ENCODE data around the gene PDCD6IP.
"Not testable (repeated sequence)": the region's sequence is repeated elsewhere in the genome, so short reads cannot be mapped to it uniquely, and the experiment has no call there.

PDCD6IP gene

DNA sequence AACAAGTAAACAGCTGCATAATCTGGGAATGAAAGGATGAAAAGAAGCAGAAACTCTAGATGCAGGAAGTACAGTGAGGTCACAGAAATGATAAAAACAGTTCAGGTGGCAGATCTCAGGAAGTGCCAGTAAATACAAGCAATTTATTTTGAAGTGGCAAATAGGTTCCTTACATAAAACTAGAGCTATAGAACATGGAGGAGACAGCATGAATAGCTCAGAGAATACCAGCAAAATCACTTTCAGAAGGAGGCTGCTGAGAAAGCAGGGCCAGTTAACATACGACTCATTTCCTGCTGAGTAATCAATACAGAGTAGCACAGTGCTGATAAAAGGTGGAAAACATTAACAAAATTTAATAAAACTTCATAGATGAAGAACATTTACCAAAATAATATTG lies 57.0 kb downstream of the PDCD6IP start:
- DNase-seq = not testable (repeated sequence)

DNA sequence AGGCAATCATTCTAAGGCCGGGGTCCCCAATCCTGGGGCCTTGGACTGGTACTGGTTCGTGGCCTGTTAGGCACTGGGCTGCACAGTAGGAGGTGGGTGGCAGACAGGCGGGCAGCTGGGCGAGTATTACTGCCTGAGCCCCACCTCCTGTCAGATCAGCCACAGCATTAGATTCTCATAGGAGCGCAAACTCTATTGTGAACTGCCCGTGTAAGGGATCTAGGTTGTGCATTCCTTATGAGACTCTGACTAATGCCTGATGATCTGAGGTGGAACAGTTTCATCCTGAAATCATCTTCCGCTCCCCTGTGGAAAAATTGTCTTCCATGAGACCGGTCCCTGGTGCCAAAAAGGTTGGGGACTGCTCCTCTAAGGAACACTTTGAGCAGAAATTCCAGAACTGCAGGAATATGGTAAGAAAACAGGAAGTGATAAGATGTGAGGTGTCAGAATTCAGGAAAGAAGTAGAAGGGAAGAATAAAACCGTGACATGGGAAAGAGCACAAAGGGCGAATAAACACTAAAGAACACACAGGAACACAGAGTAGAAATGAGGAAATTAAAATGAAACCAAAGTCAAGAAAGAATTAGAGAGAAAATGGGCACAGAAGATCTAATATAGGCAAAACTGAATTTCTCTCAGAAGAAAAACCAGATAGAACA lies 57.6 kb downstream of the PDCD6IP start:
- no peak for DNase-seq

DNA sequence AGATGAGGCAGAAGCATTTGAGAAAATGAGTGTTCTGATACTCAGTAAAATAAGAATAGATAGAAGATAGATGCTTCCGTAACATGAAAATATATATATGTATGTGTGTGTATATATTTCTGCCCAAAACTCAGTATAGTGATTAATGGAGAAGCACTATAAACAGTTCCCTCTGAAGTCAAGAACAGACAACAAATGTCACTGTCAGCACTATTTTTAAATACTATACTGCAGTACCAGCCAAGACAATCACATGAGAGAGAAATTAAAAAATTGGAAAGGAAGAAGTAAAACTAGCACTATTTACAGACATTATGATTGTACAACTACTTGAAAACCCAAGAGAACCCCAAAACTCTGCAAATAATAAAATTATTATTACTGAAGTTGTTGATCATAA lies 59.3 kb downstream of the PDCD6IP start:
- DNase-seq = not testable (repeated sequence)

DNA sequence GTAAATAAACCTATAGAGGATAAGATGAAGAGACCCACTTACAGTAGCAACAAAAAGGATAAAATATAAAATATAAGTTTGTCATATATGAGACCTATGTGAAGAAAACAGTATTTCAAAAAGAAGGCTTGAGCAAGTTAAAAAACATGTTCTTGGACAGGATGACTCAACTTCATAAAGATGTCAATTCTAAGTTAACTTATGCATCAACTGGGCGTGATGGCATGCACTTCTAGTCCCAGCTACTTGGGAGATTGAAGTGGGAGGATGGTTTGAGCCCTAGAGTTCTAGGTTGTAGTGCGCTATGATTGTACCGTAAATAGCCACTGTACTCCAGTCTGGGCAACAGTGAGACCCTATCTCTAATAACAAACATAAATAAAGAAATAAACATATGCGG lies 59.7 kb downstream of the PDCD6IP start:
- no peak for DNase-seq

DNA sequence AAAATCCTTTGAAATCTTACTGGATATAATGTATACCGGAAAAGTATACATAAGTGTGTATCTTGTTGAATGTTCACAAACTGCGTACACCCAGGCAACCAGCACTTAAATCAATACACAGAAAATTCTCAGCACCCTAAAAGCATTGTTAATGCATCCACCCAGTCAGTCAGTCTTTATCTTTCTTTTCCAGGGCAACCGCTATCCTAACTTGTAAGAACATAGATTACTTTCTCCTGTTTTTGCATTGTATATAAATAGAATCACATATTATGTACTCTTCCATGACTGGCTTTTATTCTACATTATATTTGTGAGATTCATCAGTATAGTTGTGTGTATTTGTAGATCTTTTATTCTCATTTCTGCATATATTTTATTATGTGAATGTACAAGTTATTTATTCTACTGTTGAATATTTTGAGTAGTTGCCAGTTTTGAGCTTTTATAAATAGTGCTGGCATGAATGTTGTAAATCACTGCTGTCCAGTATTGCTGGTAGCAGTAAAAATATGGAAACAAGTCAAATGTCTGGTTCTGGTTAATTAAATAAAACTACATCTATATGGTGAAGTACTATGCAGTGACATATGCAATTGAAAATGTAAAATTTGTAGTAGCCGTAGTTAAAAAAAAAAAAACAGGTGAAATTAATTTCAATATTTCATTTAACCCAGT lies 62.1 kb downstream of the PDCD6IP start:
- DNase-seq = no peak

DNA sequence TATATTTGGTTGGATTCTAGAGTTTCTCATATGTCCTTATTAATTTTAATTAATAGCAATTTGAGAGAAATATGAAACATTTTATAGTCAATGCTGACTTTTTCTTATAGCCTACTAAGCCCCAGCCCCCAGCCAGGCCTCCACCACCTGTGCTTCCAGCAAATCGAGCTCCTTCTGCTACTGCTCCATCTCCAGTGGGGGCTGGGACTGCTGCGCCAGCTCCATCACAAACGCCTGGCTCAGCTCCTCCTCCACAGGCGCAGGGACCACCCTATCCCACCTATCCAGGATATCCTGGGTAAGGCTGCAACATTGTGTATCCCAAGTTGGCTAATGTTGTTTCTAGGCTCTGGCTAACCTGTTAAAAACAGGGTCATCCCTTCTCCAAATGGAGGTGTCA lies 66.7 kb downstream of the PDCD6IP start:
- no peak for DNase-seq

DNA sequence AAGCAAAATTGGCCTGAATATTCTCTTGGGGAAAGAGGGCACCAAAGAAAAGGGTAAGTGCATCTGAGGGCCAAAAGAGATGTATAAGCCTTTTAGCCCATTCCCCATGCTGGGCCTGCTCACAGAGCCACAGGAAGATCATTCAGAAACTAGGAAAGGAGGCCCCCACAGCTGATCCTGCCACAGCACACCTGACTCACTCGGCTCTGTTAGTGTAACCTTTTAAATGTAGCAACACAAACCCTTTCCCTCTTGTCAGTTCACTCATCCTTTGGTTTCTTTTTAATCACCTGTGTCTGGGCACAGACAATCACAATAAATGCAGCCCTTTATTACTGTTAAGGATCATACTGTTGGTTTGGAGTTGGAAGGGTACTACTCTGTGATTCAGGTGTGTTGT lies 69.9 kb downstream of the PDCD6IP start:
- no peak for DNase-seq

DNA sequence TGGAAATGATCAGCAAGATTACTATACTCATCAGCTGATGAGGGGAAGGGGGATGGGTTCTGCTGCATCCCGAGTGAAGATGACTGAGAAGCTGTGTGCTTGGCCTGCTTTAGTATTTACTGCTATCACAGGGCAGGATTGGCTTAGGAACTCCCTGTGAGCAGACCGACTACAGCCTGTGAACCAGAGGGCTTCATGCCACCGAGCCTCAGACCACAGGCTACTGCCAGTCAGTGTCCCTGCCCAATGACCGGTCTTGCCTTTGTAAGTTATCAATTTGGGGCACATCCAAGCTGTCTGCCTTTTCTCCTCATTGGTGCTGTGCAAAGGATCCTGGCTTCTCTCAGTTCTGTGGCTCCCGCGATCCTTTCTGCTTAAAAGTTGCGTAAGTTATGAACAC lies 71.5 kb downstream of the PDCD6IP start:
- DNase-seq = no peak

DNA sequence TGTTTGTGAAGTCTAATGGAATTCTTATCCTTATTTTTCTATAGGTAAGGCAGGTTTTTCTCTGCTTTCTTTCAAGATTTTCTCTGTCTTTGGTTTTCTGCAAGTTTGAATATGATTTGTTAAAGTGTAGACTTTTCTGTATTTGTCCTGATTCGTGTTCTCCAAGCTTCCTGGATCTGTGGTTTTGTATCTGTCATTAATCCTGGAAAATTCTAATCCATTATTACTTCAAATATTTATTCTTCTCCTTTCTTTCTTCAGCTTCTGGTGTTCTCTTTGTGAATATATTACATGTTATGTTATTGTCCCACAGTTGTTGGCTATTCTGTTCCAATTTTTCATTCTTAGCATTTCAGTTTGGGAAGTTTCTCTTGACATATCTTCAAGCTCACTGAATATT lies 76.4 kb downstream of the PDCD6IP start:
- no peak for DNase-seq

DNA sequence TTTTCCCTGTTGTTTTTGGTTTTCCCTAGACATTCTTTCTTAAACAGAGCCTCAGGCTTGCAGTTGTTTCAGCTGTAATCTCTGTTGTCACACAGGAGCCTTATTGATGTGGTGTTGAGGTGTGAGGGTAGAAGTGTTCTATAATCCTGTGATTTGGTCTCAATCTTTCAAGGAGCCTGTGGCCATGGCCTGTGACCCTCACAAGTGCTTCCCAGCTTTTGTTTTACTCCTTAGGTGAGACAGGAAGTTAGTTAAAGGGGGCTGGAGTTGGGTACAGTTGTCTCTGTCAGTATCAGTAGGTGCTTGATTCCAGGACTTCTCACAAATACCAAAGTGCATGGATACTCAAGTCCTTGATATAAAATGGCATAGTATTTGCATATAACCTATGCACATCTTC lies 77.2 kb downstream of the PDCD6IP start:
- no peak for DNase-seq

DNA sequence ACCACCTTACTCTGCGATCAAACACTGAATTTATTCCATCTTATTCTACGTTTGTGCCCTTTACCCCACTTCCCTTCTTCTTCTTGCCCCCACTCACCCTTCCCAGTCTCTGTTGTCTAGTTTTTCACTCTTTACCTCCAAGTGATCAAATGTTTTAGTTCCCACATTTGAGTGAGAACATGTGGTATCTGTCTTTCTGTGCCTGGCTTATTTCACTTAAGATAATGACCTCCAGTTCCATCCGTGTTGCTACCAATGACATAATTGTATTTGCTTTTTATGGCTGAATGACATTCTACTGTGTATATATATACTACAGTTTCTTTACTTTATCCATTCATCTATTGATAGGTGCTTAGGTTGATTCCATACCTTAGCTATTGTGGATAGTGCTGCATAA lies 78.8 kb downstream of the PDCD6IP start:
- no peak for DNase-seq

DNA sequence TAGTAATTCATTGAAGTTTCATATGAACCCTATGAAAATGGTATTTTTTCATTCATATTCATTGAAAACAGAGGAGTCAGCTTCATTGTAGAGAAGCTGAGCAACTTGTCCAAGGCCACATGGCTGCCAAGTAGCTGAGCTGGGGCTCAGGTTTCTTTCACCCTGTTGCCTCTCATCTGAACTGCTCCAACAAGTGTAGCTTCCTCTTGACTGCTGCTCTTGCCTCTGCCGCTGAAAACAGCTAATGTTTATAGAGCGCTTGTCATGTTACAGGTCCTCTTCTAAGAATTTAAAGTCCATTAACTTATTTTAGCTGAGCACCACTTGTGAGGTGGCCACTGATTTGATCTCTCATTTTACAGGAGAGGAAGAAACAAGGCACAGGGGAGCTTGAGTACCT lies 81.1 kb downstream of the PDCD6IP start:
- no peak for DNase-seq

DNA sequence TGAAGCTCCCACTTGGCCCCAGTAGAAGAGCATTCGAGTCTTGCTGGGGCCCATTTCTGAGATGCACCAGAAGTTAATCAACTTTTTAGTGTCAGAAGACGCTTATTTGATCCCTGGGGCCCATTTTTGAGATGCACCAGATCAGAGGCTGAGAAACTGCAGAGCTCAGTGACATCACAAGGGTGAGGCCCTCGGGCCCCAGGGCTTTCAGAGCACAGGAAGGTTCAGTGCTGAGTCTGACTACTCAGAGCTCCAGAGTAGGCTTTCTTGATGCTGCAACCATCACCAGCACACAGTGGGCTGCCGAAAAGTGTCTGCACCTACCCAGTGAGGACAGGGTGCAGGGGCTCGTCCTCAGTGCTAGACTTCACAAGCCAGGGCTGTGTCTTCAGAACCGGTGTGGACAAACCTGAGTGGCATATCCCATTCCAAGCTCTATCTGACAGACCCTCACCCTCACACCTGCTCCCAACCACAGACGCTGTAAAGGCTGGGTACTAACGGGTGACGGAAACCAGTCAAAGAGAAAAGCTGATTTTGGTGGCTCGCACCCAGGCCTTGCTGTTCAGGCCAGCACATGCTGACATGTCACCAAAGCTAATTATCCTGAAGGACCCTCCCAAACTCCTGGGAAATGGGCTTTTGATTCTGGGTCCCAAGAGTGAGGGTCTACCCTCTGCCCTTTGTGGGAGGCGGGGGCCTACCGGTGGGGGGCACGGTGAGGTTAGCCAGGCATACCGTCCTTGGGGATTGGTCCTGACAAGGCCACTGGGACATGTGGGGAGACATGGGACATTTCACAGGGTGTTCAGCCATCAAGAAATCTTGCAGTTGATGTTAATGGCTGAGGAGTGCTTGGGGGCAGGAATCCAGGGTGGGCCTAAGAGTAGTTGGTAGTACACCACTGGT lies 83.0 kb downstream of the PDCD6IP start:
- no peak for DNase-seq

DNA sequence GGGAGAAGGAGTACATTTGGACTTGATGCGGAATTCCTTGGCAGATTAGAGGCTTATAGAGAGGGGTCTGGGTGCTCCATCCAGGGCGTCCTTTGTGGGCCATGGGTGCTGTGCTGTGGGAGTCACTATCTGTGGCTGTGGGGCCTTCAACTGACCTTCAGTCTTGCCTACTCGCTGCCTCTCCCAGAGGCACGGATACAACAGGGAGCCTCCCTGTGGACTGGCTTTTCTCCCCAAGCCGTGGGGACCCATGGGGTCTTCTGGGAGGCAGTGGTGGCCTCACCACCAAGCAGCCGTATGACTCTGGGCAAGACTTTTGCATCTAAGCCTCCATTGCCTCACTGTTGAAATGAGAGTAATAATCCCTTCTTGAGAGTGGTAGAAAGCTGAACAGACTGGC lies 83.9 kb downstream of the PDCD6IP start:
- no peak for DNase-seq

DNA sequence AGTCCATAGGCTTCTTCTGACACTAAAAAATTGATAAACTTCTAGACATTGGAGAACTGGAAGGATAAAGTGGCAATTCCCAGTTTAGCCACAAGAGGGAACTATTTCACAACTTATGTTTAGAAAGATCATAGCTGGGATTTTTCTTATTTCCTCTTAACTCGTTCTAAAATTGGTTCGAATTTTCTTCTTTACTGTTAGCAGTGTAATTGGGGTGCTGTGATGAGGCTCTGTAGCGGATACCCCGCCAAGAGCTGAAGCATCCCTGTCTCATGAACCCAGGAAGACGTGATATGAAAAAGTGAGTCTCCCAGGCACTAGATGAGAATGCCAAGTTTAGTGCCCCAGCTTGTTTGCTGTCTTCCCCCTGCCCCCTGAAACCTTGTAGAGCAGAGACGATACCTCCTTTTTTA lies 85.1 kb downstream of the PDCD6IP start:
- no peak for DNase-seq

DNA sequence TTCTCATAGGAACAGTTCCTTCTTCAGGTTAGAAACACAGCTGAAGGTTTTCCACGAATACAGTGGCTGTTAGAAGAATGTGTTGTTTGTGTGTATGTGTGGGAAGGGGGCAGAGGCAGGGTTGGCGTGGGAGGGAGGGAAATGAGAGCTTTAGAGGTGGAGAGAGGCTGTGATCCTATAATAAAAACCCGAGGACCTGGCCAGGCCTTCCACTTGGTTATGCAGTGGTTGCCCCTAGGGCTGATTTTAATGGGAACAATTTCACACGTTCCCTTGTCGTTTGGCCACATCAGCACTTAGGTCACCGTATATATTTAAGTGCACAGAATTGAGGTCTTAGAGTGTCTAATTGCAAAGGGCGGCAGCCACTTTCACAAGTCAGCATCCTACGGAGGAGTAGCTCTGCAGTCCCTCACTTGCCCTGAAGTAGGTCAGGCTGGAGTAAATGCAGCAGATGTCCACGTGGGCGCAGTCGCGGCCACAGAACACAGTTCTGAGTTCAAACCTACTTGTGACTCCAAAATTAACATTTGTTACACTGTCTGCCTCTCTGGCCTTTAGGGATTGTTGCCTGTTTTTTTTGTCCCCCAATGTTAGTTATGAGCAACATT lies 85.6 kb downstream of the PDCD6IP start:
- no peak for DNase-seq

DNA sequence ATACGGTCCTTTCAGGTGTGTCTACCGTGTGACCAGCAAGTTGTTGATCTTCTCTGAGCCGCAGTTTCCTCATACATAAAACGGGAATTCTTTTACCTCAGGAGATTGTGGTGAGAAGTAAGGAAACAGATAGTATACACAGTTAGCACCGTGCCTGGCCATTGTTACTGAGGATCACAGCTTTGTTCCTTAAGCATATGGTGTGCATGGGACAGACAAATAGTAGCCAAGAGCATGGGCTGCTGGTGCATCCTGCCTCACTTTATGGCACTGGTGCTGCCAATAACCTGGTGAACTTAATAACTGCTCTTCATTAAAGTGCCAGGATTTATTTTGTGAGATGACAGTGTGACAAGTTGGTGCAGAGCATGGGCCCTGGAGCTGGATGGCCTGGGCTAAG lies 86.3 kb downstream of the PDCD6IP start:
- no peak for DNase-seq

DNA sequence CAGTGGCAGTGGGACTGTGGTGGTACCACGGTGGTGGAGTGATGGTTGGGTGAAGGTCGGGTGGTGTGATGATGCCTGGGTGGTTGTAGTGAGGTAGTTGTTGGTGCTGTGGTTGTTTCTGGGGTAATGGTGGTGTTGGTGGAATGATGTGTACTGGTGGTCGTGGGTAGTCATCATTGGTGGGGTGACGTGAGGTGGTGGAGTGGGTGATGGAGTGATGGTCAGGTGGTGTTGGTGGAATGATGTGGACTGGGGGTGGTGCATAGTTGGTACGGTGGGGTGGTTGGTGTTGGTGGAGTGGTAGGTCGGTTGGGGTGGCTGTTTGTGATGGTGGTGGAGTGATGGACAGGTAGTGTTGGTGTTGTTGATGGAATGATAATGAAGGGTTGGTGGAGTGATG lies 87.1 kb downstream of the PDCD6IP start:
- DNase-seq = no peak

DNA sequence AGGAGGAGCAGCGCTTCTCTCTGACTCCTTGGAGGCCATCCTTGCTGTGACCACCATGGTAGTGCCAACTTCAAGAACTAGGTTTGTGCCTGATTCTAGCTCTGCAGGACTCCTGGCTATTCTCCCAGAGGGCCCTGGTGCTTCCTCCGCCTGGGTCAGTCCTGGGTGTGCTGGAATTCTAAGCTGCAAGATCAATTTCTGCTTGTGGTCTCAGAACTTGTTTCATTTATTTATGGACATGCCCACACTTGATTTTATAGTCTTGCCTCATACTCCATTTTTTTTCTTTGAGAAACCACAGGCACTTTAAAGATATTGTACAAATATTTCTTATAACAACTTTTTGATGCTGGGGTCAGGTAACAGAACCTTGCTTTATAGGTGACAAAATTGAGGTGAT lies 87.6 kb downstream of the PDCD6IP start:
- no peak for DNase-seq

DNA sequence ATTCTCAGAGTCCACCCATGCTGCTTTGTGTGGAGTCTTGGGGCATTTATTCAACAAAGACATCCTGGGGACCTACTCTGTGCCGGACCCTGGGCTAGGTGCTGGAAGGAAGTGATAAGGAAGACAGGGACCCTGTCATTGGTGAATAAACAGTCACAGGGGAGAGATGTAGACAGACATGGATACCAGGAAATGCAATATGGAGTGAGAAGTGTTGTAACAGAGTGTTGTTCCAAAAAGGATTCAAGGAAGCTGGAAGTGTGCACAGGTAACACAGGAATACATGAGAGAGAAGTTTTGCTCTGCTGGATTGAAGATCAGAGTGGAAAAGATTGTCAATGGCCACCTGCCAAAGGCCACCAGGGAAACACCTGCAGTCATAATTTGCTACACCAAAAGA lies 89.0 kb downstream of the PDCD6IP start:
- no peak for DNase-seq

DNA sequence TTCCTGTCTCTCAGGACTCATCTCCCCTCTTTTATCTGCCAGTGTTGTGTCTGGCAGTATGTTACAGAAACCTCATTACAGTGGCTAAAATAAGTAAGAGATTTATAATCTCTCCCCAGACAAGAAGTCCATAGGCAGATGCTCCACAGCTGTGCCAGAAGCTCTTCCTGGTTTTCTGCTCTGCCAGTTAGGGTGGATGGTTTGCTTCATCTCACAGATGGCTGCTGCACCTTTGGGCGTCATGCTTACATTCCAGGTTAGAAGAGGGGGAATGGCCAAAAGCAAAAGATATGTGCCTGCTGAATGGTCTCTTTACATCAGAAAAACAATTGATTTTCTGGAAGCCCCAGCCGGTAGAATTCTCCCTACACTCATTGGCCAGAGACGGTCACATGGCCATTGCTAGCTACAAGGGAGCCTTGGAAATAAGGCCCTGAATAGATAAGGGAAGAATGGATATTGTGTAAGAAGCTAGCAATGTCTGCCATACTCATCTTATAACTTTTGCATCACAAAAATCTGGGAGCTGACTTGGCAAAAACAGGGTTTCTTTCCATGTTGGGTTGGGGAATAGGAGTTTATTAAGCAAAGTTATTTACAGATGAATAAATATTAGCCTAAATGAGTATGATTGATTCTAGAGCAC lies 91.1 kb downstream of the PDCD6IP start:
- no peak for DNase-seq

DNA sequence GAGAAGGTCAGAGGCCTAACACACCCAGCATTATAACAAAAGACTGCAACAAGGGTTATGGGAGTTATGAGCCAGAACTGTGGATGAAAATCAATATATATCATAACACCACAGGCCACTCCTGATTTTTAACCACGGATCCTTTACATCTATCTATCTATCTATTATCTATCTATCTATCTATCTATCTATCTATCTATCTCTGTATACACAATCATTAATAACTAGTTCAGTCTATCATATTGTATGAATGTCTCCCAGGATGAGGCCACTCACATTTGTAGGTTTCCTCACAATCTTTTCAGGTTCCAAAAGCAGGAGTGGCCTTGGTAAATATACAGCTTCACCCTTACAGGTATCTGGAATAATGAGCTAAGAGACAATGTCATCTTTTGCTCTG lies 94.2 kb downstream of the PDCD6IP start:
- no peak for DNase-seq

DNA sequence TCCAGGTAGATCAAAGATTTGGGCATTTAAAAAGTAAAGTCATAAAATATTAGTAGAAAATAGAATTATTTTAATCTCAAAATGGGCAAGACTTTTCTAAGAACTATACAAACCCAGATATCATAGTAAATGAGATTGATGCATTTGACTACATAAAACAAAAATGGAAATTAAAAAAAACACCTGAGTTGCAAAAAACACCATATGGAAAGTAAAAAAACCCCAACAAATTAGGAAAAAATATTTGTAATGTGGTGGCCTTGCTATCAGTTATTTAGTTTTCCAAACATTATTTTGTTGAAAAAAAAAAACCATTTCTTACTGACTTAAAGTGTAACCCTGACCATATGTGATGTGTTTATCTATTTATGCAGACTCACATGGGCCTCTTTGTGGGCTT lies 97.2 kb downstream of the PDCD6IP start:
- no peak for DNase-seq
